Tibial nerve (tissue), 4 donors: ENCODE measurements around the gene PDE1A.

Experiments
- CTCF ChIP-seq, 5 experiments: fragments of 200-600 bp in 3 of 5; fragments of 450-650 bp in 2 of 5; sonication (generic) in 3 of 5; IDR thresholded peaks; one replicate each; pipeline ENCODE4 v1.5.1; 2016 to 2019; ENCODE audit warnings: antibody characterized with exemption in 5 of 5, mild to moderate bottlenecking in 3 of 5, moderate library complexity in 2 of 5
- EP300 ChIP-seq, 2 donors: sonication (generic); formaldehyde crosslinking; IDR thresholded peaks; one replicate each; pipeline ENCODE4 v1.6.1; 2017; ENCODE audit warnings: antibody characterized with exemption in 2 of 2, mild to moderate bottlenecking in 1 of 2
- POLR2A ChIP-seq, 2 donors: fragments of 450-650 bp; IDR thresholded peaks; one replicate each; pipeline ENCODE4 v1.6.1; 2017; ENCODE audit warnings: antibody characterized with exemption in 2 of 2, mild to moderate bottlenecking in 2 of 2, moderate library complexity in 2 of 2

GRCh38 chr2:182283512-182283911, 143.3 kb downstream of the PDE1A start:
- no peak for TF ChIP-seq CTCF (IDR thresholded peaks at IDR 0.05)
- TF ChIP-seq POLR2A (IDR thresholded peaks at IDR 0.05): no peak
- no peak for TF ChIP-seq EP300 (IDR thresholded peaks at IDR 0.05)
